Renal pelvis (tissue), 4 donors: ENCODE measurements around the gene ACOT2. TPM values are rescaled to one million over a fixed set of nuclear protein-coding genes. Genes with fewer than 3 reads are reported as not detected.
"Not testable (repeated sequence)": the region's sequence is repeated elsewhere in the genome, so short reads cannot be mapped to it uniquely, and the experiment has no call there.

Experiments used
- DNase-seq: peaks from one replicate; pipeline ENCODE4 v3.0.0-alpha.2; 2013
- polyA plus RNA-seq, 3 donors: library from polyadenylated mRNA; unstranded; fragments of 120-200 nt; gene quantifications; one replicate each; pipeline ENCODE4 v1.2.1, GENCODE V29; 2013; ENCODE audit not compliant: insufficient read length in 3 of 3

The ACOT2 gene
- polyA plus RNA-seq, 3 donors: 58.2 to 81.2 (median 69.6) TPM

DNA sequence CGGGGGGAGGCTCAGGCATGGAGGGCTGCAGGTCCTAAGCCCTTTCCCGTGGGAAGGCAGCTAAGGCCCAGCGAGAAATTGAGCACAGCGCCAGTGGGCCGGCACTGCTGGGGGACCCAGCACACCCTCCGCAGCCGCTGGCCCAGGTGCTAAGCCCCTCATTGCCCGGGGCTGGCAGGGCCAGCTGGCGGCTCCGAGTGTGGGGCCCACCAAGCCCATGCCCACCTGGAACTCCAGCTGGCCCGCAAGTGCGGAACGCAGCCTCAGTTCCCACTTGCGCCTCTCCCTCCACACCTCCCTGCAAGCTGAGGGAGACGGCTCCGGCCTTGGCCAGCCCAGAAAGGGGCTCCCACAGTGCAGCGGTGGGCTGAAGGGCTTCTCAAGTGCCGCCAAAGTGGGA is 2.6 kb upstream of the ACOT2 start:
- DNase-seq: not testable (repeated sequence)

DNA sequence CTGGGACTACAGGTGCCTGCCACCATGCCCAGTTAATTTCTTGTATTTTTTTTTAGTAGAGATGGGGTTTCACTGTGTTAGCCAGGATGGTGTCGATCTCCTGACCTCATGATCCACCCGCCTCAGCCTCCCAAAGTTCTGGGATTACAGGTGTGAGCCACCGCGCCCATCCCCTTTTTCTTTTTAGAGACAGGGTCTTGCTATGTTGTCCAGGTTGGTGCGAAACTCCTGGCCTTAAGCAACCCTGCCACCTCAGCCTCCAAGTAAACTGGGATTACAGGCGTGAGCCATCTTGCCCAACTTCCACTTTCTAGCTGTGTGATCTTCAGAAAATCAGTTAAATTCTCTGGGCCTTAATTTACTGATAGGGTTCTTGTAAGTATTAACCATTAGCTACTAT is 2.1 kb upstream of the ACOT2 start:
- DNase-seq: not testable (repeated sequence)

GRCh38 chr14:73567358-73567757 is 1.7 kb upstream of the ACOT2 start:
- DNase-seq: no peak

- no peak for DNase-seq
Observed at GRCh38 chr14:73567951-73568885, 795 bp upstream of the ACOT2 start.

- DNase-seq: not testable (repeated sequence)
Observed at GRCh38 chr14:73568886-73569184, 178 bp upstream of the ACOT2 start.

- DNase-seq: not testable (repeated sequence)
Observed at GRCh38 chr14:73570913-73571312, 1.9 kb downstream of the ACOT2 start.

GRCh38 chr14:73573034-73573433 is 4.0 kb downstream of the ACOT2 start:
- peak; percentile 20 for DNase-seq

DNA sequence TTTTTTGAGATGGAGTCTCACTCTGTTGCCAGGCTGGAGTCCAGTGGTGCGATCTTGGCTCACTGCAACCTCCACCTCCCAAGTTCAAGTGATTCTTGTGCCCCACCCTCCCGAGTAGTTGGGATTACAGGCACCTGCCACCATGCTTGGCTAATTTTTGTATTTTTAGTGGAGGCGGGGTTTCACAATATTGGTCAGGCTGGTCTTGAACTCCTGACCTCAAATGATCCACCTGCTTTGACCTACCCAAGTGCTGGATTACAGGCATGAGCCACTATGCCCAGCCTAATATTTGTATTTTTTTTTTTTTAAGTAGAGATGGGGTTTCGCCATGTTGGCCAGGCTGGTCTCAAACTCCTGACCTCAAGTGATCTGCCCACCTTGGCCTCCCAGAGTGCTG is 4.7 kb downstream of the ACOT2 start:
- not testable (repeated sequence) for DNase-seq

DNA sequence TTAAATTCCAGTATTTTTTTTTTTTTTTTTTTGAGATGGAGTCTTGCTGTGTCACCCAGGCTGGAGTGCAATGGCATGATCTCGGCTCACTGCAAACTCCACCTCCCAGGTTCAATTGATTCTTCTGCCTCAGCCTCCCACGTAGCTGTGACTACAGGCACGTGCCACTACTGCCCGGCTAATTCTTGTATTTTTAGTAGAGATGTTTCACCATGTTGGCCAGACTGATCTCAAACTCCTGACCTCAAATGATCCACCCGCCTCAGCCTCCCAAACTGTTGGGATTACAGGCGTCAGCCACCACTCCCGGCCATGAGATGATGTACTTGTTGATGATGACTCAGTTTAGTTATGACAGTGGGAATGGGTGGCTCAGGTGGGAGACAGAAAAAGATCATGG is 5.2 kb downstream of the ACOT2 start:
- not testable (repeated sequence) for DNase-seq

DNA sequence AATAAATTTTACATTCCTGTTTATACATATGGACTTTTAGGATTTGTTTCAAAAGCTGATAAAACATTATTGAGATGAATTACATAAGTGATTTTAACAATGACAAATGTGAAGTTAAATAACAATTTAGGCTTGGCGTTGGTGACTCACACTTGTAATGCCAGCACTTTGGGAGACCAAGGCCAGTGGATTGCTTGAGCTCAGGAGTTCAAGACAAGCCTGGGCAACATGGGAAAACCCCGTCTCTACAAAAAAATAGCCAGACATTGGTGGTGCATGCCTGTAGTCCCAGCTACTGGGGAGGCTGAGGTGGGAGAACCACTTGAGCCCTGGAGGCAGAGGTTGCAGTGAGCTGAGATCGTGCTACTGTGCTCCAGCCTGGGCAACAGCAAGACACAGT is 7.4 kb downstream of the ACOT2 start:
- DNase-seq: no peak

DNA sequence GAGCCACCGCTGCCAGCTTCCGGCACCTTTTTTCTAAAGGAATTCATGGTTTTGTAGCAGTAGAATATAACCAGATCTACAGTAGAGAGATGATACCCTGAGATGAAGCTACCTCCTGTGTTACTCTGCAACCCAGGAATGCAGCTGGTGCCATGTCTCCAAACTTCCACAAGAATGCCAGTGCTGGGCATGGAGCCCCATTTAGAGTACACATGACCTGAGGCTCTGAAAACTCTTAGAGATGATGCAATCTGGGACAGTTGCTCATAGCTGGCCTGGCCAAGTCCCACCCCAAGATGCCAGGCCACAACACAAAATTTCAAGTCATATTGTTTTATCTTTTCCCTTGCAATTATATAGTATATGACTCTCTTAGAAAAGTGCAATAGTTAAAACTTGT is 8.2 kb downstream of the ACOT2 start:
- DNase-seq: not testable (repeated sequence)

DNA sequence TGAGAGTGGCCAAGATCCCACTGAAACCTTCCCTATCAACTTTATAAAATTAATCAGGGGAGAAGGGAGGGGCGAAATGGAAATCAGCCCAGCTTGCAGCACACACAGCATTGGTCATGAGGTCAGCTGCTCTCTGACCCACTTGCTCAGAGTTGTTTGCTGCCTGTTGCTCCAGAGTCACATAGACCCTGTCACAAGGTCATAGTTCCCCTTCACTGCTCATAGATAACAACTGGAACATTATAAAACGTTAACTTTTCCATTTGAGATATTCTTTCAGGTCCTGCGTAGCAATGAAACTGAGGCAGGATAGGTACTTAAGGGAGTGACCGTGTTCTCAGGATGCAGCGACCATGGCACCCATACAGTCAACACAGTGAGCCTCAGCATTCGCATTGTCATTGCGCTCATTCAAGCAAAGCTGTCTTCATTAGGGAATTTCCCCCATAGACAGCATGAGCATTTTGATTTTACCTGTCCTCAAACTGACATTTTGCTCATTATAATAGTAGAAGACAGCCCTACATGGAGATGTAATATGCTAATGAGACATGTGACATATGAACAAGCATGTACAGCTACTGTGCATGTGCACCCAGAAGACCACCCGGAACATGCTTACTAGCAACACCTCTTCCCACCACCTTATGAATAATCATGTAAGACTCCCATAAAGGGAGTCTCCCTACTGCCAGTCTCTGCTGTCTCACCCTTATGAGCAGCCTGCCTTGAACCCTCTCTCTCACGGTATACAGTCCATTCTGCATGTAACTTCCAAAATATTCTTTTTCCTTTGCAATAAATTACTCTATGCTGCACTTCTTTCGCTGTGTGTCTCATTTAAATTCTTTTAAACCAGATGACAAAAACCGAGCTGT is 13.3 kb downstream of the ACOT2 start:
- DNase-seq: not testable (repeated sequence)

- no peak for DNase-seq
Observed at GRCh38 chr14:73588695-73589094, 19.7 kb downstream of the ACOT2 start.

- no peak for DNase-seq
Observed at GRCh38 chr14:73589116-73589515, 20.1 kb downstream of the ACOT2 start.

DNA sequence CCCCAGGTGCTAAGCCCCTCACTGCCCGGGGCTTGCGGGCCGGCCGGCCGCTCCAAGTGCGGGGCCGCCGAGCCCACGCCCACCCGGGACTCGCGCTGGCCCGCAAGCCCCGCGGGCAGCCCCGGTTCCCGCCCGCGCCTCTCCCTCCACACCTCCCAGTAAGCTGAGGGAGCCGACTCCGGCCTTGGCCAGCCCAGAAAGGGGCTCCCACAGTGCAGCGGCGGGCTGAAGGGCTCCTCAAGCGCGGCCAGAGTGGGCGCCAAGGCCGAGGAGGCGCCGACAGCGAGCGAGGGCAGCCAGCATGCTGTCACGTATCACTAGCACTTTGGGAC is 21.6 kb downstream of the ACOT2 start:
- not testable (repeated sequence) for DNase-seq

DNA sequence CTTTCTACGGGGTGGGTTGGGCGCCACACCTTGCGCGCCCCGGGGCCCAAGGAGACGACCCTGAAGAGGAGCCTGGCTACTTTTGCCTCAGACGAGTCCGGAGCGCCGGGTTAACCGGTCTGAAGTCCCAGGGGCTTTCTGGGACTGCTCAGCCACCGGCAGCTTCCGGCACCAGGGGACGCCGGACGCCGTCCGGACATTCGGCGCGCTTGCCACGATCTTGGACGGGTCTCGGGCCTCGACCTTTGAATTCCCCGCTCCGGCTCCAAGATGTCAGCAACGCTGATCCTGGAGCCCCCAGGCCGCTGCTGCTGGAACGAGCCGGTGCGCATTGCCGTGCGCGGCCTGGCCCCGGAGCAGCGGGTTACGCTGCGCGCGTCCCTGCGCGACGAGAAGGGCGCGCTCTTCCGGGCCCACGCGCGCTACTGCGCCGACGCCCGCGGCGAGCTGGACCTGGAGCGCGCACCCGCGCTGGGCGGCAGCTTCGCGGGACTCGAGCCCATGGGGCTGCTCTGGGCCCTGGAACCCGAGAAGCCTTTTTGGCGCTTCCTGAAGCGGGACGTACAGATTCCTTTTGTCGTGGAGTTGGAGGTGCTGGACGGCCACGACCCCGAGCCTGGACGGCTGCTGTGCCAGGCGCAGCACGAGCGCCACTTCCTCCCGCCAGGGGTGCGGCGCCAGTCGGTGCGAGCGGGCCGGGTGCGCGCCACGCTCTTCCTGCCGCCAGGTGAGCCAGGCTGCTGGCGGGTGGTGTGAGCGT is 22.9 kb downstream of the ACOT2 start, which contains the start of gene ACOT4:
ACOT4 (plus strand) TSS at position 184 of the 760 bp plus-strand sequence; CDS start at position 271, 87 bp downstream.
- DNase-seq: no peak

GRCh38 chr14:73594491-73594890 is 25.5 kb downstream of the ACOT2 start:
- no peak for DNase-seq

DNA sequence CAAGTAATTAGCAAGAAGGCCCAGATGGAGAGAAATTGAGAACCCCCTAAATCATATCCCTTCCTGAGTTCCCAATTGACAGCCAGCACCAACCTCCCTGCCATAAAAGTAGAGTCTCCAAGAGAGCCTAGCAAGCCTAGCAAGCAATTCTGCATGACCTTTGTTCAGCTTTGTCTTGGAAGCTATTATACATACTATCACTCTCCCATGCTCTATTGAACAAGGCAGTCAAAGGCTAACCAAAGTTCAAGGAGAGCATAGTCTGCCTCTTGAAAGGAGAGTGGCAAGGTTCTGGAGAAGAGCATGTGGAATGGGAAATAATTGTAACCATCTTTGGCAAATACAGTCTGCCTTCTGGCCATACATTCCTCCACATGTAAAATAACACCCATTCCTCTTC is 30.5 kb downstream of the ACOT2 start:
- DNase-seq: no peak

DNA sequence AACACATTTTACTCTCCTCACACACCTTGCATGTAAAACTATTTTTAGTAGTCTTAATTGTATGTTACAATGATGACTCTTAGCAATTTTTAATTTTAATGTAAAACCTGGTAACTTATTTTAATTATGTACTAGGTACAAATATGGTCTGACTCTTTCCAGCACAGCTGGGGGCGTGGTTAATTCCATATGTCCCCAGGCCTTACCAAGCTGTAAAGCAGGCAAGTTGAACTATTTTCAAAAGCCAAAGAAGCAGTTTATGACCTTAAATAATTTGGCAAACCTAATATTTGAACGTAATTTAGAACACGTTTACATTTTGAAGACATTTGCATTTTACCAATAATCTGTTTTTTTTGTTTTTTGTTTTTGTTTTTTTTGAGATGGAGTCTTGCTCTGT is 34.0 kb downstream of the ACOT2 start:
- no peak for DNase-seq

- DNase-seq: no peak
Observed at GRCh38 chr14:73606271-73606670, 37.3 kb downstream of the ACOT2 start.

- DNase-seq: no peak
Observed at GRCh38 chr14:73607241-73607640, 38.2 kb downstream of the ACOT2 start.

- no peak for DNase-seq
Observed at GRCh38 chr14:73610687-73611086, 41.7 kb downstream of the ACOT2 start.
